Measurements from ENCODE around the gene CCDC148.

DNA sequence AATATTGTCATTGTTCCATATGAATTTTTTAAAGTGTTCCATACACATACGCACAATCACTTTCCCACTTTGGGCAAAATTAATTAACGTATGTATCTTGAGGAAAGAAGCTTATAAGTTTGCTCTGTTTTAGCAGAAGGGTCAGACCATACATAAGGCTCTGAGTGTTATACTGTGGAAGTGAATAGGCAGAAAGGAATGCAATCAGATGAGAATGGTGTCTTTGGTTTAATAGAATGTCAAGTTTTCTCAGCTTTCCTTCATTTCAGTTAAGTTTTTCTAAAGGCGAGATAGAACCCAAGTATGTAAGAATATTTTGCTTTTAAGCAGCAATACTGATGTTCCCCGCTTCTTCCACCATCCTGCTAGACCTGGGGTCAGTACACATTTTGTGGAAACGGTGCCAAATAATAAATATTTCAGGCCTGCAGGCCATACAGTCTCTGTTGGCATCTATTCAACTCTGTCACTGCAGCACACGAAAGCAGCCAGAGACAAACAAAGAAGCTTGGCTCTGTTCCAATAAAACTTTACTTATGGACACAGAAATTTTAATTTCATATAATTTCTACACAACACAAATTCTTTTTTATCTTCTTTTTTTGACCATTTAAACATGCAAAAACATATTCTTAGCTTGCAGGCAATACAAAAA lies 254.3 kb downstream of the CCDC148 start:
- TF ChIP-seq EZH2 (IDR thresholded peaks at IDR 0.05; ENCODE audit: insufficient read depth, poor library complexity, severe bottlenecking), result no peak
- no peak for TF ChIP-seq EZH2phosphoT487 (IDR thresholded peaks at IDR 0.05; ENCODE audit: insufficient read depth, low read depth)

Measured in GM23248 (cell line).